H9 (cell line): ENCODE measurements around the gene FHIT. TPM values are rescaled to one million over a fixed set of nuclear protein-coding genes. Genes with fewer than 3 reads are reported as not detected.

Experiments used
- DNase-seq: peaks from one replicate; pipeline ENCODE4 v3.0.0-alpha.2; 2017
- H2AFZ ChIP-seq: one replicate; pipeline ENCODE4 v1.6.1; 2013; ENCODE audit warnings: mild to moderate bottlenecking, low read length, control low read depth, moderate library complexity
- H2AK5ac ChIP-seq: 2 replicates; pipeline ENCODE4 v1.6.1; 2013; ENCODE audit warnings: low read length, control low read depth, mixed read lengths; ENCODE audit not compliant: insufficient read length
- H2BK120ac ChIP-seq: one replicate; pipeline ENCODE4 v1.6.1; 2013; ENCODE audit warnings: low read depth, mild to moderate bottlenecking, low read length, control low read depth, inconsistent platforms; ENCODE audit not compliant: poor library complexity, severe bottlenecking
- H2BK12ac ChIP-seq: 2 replicates; pipeline ENCODE4 v1.6.1; 2013; ENCODE audit warnings: low read length, control low read depth, mixed read lengths, low read depth; ENCODE audit not compliant: insufficient read length
- H2BK15ac ChIP-seq: 2 replicates; pipeline ENCODE4 v1.6.1; 2013; ENCODE audit warnings: low read depth, low read length, control low read depth
- H2BK20ac ChIP-seq: one replicate; pipeline ENCODE4 v1.6.1; 2013; ENCODE audit warnings: low read depth, mild to moderate bottlenecking, low read length, control low read depth, inconsistent platforms; ENCODE audit not compliant: poor library complexity, severe bottlenecking
- H2BK5ac ChIP-seq: 2 replicates; pipeline ENCODE4 v1.6.1; 2013; ENCODE audit warnings: low read length, control low read depth, mixed read lengths; ENCODE audit not compliant: insufficient read length
- H3K14ac ChIP-seq: 2 replicates; pipeline ENCODE4 v1.6.1; 2013; ENCODE audit warnings: low read length, control low read depth; ENCODE audit not compliant: insufficient read depth
- H3K18ac ChIP-seq: 2 replicates; pipeline ENCODE4 v1.6.1; 2013; ENCODE audit warnings: low read depth, mild to moderate bottlenecking, mixed read lengths, low read length, control low read depth; ENCODE audit not compliant: insufficient read length
- H3K23ac ChIP-seq: 2 replicates; pipeline ENCODE4 v1.6.1; 2013; ENCODE audit warnings: low read length, control low read depth, mixed read lengths, low read depth; ENCODE audit not compliant: insufficient read length
- H3K23me2 ChIP-seq: 2 replicates; pipeline ENCODE4 v1.6.1; 2013; ENCODE audit warnings: low read depth, mild to moderate bottlenecking, mixed read lengths, low read length, control low read depth; ENCODE audit not compliant: insufficient read length, poor library complexity, severe bottlenecking
- H3K27ac ChIP-seq: 2 replicates; pipeline ENCODE4 v1.5.1; 2013; ENCODE audit warnings: low read length, control low read depth, mixed read lengths, low read depth; ENCODE audit not compliant: insufficient read length
- H3K27me3 ChIP-seq: 2 replicates; pipeline ENCODE4 v1.6.1; 2013; ENCODE audit warnings: low read length, control low read depth, inconsistent platforms; ENCODE audit not compliant: insufficient read depth
- H3K4ac ChIP-seq: 2 replicates; pipeline ENCODE4 v1.6.1; 2013; ENCODE audit warnings: low read depth, mild to moderate bottlenecking, control low read depth, inconsistent platforms, low read length, moderate library complexity
- H3K4me1 ChIP-seq: 2 replicates; pipeline ENCODE4 v1.6.1; 2013; ENCODE audit warnings: low read length, control low read depth, inconsistent platforms; ENCODE audit not compliant: insufficient read depth
- H3K4me2 ChIP-seq: 2 replicates; pipeline ENCODE4 v1.6.1; 2013; ENCODE audit warnings: low read length, control low read depth, mixed read lengths; ENCODE audit not compliant: insufficient read length, insufficient read depth
- H3K56ac ChIP-seq: 2 replicates; pipeline ENCODE4 v1.6.1; 2013; ENCODE audit warnings: low read depth, mild to moderate bottlenecking, mixed read lengths, low read length, control low read depth; ENCODE audit not compliant: insufficient read length
- H3K79me1 ChIP-seq: 2 replicates; pipeline ENCODE4 v1.6.1; 2013; ENCODE audit warnings: low read depth, mild to moderate bottlenecking, moderate library complexity, low read length, control low read depth, inconsistent platforms; ENCODE audit not compliant: insufficient read depth, poor library complexity, severe bottlenecking
- H3K79me2 ChIP-seq: 2 replicates; pipeline ENCODE4 v1.6.1; 2013; ENCODE audit warnings: low read length, control low read depth, inconsistent platforms; ENCODE audit not compliant: insufficient read depth
- H3K9ac ChIP-seq: 2 replicates; pipeline ENCODE4 v1.6.1; 2013; ENCODE audit warnings: low read length, control low read depth, mixed read lengths; ENCODE audit not compliant: insufficient read length; ENCODE audit errors: extremely low read depth
- H3K9me3 ChIP-seq: one replicate; pipeline ENCODE4 v1.6.1; 2013; ENCODE audit warnings: low read depth, low read length, inconsistent platforms; ENCODE audit not compliant: control insufficient read depth
- H3T11ph ChIP-seq: one replicate; pipeline ENCODE4 v1.6.1; 2013; ENCODE audit warnings: mild to moderate bottlenecking, low read length, control low read depth, inconsistent platforms
- H4K20me1 ChIP-seq: one replicate; pipeline ENCODE4 v1.6.1; 2013; ENCODE audit not compliant: control insufficient read depth, insufficient read length, insufficient read depth
- H4K5ac ChIP-seq: 2 replicates; pipeline ENCODE4 v1.6.1; 2013; ENCODE audit warnings: low read depth, mild to moderate bottlenecking, mixed read lengths, low read length, control low read depth; ENCODE audit not compliant: insufficient read length
- H4K8ac ChIP-seq: replicated peaks from 2 replicates; pipeline ENCODE4 v1.6.1; 2013; ENCODE audit warnings: low read length, control low read depth, mixed read lengths, low read depth; ENCODE audit not compliant: insufficient read length
- H4K91ac ChIP-seq: 2 replicates; pipeline ENCODE4 v1.6.1; 2013; ENCODE audit warnings: low read depth, mild to moderate bottlenecking, moderate library complexity, mixed read lengths, low read length, control low read depth; ENCODE audit not compliant: insufficient read length
- H3K27ac Mint-ChIP-seq, 3 experiments: 2 replicates in 2 of 3; 3 replicates in 1 of 3; pipeline ENCODE4 v1.8.0; 2020 to 2021; ENCODE audit warnings: mixed read lengths in 3 of 3, mild to moderate bottlenecking in 1 of 3, moderate library complexity in 1 of 3
- H3K27me3 Mint-ChIP-seq: 2 replicates; pipeline ENCODE4 v1.8.0; 2021; ENCODE audit warnings: low read depth, mild to moderate bottlenecking, moderate library complexity, mixed read lengths
- H3K36me3 Mint-ChIP-seq, 3 experiments: 2 replicates in 2 of 3; 3 replicates in 1 of 3; pipeline ENCODE4 v1.8.0; 2020 to 2021; ENCODE audit warnings: low read depth in 3 of 3, mixed read lengths in 3 of 3; ENCODE audit not compliant: insufficient read depth in 1 of 3
- H3K4me1 Mint-ChIP-seq, 2 experiments: 2 replicates each; pipeline ENCODE4 v1.8.0; 2020; ENCODE audit warnings: mixed read lengths in 2 of 2
- H3K4me3 Mint-ChIP-seq, 2 experiments: 2 replicates in 1 of 2; 3 replicates in 1 of 2; pipeline ENCODE4 v1.8.0; 2020 to 2021; ENCODE audit warnings: mild to moderate bottlenecking in 2 of 2, mixed read lengths in 2 of 2, moderate library complexity in 1 of 2
- H3K9me3 Mint-ChIP-seq, 2 experiments: 2 replicates in 1 of 2; 3 replicates in 1 of 2; pipeline ENCODE4 v1.8.0; 2020; ENCODE audit warnings: mild to moderate bottlenecking in 2 of 2, mixed read lengths in 2 of 2, moderate library complexity in 1 of 2
- WGBS: extraction: QIAGEN DNeasy Blood & Tissue Kit; methylation state at CpG from one replicate; pipeline ENCODE4 v1.1.7; 2013; ENCODE audit warnings: missing lambda C conversion rate, low lambda C conversion rate, mixed read lengths; ENCODE audit not compliant: insufficient read length; ENCODE audit errors: extremely low coverage; 5-methylcytosine and 5-hydroxymethylcytosine counted together
- total RNA-seq: library from RNA; stranded (reverse); gene quantifications from 2 replicates; pipeline ENCODE4 v1.2.1, GENCODE V29; 2021
- TF ChIP-seq, protein P1 (sequence below): fragments of 200-600 bp; sonication (generic); conservative IDR thresholded peaks from 3 replicates; pipeline ENCODE4 v1.8.0; 2021; ENCODE audit warnings: antibody characterized with exemption, mild to moderate bottlenecking

Gene FHIT
- total RNA-seq, 1 experiment from 2014 or later: 3.0 TPM

DNA sequence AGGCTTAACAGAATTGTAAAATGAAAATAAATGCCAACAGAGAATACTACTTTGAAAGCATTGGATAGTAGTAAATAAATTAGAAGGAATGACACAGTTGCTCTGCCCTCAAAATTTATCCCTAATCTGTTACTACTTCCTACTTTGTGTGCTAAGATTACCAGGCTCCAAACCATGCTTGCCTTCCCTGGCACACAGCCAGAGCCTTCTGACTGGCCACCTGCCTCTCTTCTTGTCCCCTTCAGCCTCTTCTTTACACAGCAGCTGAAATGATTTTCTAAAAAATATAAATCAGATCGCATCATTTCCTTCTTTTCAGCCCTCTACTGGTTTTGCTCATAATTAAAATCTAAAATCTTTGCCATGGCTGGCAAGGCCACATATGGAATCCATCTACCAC, 334.1 kb downstream of the FHIT start:
- H3K9me3 Mint-ChIP-seq: peaks cover 3 to 10% of the 10 kb centered on the region in 2 experiments; a peak in 4 of 5 replicates
- Histone ChIP-seq H3K4me2 (no peak overlapping the region), H3K23me2 (no peaks in the 10 kb centered on the region), H3K56ac (no peak overlapping the region), H3T11ph (no peak overlapping the region), H3K27me3 (no peaks in the 10 kb centered on the region), H4K5ac (no peak overlapping the region), H4K8ac (no peak overlapping the region), H3K9me3 (no peaks in the 10 kb centered on the region), H2BK20ac (no peak overlapping the region), H2AFZ (no peak overlapping the region), H3K79me2 (no peaks in the 10 kb centered on the region), H2BK12ac (no peak overlapping the region), H3K18ac (no peak overlapping the region), H2BK5ac (no peak overlapping the region), H3K23ac (no peak overlapping the region), H2AK5ac (no peak overlapping the region), H2BK120ac (no peak overlapping the region), H3K4me1 (no peaks in the 10 kb centered on the region), H4K20me1 (no peaks in the 10 kb centered on the region), H3K14ac (no peak overlapping the region), H3K27ac (no peak overlapping the region), H2BK15ac (no peak overlapping the region), H4K91ac (no peak overlapping the region), H3K9ac (no peak overlapping the region), H3K4ac (no peak overlapping the region), H3K79me1 (no peaks in the 10 kb centered on the region)
- no CpG with 5 or more reads among the region's 1 CpG for WGBS
- H3K4me1 Mint-ChIP-seq: no peaks in the 10 kb centered on the region
- no peak overlapping the region for H3K4me3 Mint-ChIP-seq
- no peak for DNase-seq
- H3K27ac Mint-ChIP-seq: no peak overlapping the region; a peak in 1 of 7 replicates
- TF ChIP-seq, protein P1, sequence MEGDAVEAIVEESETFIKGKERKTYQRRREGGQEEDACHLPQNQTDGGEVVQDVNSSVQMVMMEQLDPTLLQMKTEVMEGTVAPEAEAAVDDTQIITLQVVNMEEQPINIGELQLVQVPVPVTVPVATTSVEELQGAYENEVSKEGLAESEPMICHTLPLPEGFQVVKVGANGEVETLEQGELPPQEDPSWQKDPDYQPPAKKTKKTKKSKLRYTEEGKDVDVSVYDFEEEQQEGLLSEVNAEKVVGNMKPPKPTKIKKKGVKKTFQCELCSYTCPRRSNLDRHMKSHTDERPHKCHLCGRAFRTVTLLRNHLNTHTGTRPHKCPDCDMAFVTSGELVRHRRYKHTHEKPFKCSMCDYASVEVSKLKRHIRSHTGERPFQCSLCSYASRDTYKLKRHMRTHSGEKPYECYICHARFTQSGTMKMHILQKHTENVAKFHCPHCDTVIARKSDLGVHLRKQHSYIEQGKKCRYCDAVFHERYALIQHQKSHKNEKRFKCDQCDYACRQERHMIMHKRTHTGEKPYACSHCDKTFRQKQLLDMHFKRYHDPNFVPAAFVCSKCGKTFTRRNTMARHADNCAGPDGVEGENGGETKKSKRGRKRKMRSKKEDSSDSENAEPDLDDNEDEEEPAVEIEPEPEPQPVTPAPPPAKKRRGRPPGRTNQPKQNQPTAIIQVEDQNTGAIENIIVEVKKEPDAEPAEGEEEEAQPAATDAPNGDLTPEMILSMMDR: no peak
- no peaks in the 10 kb centered on the region for H3K27me3 Mint-ChIP-seq
- H3K36me3 Mint-ChIP-seq: peaks cover 0 to 15% (median 0%) of the 10 kb centered on the region in 3 experiments; a peak in 3 of 7 replicates
